ENCODE data around the gene GBA2.

The GBA2 gene

DNA sequence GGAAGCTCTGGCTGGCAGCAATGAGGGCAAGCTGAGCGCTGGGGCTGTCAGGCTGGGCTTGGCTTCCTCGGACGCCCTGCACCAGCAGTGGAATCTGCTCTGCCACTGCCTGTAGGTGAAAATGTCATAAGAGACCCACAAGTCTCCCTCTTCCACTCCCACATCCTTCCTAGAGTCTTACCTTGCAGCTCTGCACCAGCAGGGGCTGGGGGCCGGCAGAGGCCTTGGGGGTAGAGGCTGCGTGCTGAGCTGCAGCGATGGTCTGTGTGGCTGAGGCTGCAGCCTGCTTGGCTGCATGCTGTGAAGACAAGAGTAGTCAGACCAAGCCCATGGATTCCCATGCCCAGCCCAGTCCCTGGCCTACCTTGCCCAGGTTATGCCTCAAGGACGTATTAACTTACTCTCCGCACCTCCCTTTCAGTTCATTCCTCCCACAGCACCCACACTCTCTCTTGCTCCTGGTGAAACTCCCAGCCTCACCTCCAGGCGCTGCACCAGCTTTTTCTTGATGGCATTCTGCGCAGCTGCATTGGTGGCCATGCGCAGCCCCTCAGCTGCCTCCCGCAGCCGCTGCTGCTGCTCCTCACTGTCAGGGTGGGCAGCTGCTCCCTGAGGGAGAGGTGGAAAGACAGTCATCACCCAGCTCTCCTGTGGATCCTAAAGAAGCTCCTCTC is 34.3 kb downstream of the GBA2 start:
- DNase-seq, result no peak

DNA sequence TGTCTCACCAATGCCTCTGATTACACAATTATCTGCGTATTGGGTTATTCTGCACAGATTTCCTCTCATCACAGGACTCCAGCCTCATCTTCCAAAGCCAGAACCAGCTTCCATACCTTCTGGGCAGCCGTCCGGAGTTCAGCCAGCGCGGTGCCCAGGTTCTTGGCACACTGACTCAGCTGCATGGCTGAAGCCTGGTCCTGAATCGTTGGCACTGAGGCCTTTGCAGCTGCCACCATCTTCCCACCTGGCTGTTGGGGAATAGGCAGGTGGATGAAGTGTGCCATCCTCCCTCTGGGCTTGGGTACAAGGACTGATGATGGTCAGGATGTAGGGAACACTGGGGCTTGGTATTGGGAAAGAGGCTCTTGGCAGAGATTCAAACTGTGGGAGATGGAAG is 34.9 kb downstream of the GBA2 start:
- no peak for DNase-seq

DNA sequence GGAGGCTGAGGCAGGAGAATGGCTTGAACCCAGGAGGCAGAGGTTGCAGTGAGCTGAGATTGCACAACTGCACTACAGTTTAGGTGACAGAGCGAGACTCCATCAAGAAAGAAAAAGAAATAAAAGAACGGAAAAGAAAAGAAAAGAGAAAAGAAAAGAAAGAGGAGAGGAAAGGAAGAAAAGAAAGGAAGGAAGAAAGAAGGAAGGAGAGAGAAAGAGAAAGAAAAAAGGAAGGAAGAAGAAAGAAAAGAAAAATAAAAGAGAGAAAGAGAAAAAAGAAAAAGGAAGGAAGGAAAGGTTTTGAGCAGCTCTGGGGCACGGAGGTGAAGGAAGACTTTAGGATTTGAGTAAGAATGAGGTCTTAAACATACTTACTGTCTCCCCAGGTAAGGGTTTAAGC is 35.5 kb downstream of the GBA2 start:
- no peak for DNase-seq

GRCh38 chr9:35712762-35713400 is 36.1 kb downstream of the GBA2 start:
- DNase-seq, result no peak

- no peak for DNase-seq
Measured at GRCh38 chr9:35711501-35712428, 37.3 kb downstream of the GBA2 start.

DNA sequence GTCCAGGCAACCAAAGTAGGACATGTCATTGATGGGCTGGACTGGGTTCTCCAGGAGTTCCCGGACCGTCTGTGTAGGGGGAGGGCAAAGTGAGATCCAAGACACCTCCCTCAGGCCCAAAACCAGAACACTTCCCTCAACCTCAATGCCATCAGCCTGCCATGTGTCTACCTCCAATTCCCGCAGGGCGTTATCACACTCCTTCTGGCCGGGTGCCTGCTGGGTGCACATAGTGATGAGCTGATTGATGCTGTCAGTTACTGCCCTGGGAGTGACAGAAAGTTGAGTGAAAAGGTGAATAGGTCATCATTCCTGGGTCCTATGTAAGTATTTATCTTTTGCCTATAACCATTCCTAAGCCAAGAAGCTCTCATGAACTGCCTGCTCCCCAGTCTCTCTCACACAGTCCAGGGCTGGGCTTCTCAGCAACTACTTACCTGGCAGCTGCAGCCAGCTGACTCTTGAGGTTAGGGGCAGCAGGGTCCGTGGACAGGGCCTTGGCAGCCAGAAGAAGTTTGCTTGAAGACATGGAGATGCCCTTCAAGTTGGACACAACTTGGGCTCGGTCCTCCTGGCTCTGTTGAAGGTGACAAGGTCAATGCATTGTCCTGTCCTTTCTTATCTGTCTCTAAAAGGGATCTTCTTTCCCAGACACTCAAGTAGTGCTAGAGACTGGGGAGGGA is 38.1 kb downstream of the GBA2 start:
- DNase-seq, result no peak

- DNase-seq, result no peak
Measured at GRCh38 chr9:35708146-35708545, 40.9 kb downstream of the GBA2 start.

GRCh38 chr9:35706951-35707350 is 42.1 kb downstream of the GBA2 start:
- no peak for DNase-seq

DNA sequence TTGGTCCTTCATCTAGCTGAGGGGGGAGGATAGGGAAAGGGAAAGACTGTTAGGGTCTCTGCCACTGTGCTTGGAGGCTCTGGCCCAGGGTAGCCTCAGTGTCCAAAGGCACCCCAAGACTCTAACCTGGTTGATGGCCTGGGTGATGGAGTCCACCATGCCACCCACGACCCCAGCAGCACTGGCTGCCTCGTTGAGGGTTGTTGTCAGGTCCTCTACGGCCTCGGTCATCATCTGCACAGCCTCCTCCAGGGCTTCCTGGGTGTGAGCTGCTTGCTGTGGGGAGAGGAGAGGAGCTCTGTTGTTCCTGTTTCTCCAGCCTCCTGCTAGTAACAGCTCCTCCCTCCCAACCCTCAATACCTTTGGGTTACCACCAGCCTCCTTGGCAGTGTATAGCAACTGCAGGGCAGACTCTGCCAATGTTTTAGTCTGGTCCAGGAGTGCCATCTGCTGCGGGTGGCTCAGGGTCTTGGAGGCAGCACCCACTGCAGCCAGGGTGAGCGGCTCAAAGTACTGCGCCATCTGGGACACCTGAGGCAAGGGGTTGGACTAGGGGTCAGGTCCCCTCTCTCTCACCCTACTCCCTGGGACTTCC is 43.1 kb downstream of the GBA2 start:
- no peak for DNase-seq

DNA sequence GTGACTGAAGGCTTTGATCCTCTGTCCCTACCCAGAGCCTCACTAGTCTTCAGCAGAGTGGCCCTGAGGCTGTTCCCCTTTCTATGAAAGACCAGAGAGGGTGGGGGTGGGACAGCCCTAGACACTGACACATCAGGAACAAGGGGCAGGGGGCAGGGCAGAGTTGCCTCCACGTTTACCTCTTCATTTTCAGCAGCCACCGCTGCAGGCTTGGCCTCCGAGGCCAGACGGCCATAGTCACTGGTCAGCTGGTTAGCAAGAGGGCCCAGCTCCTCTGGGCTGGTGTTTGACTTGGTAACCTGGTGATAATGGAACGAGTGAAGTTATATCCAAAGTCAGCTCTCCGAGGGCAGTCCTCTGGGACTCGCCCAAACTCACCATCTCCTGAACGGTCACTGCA is 43.7 kb downstream of the GBA2 start:
- DNase-seq, result no peak

GRCh38 chr9:35703906-35704672 is 44.9 kb downstream of the GBA2 start:
- DNase-seq, result no peak

DNA sequence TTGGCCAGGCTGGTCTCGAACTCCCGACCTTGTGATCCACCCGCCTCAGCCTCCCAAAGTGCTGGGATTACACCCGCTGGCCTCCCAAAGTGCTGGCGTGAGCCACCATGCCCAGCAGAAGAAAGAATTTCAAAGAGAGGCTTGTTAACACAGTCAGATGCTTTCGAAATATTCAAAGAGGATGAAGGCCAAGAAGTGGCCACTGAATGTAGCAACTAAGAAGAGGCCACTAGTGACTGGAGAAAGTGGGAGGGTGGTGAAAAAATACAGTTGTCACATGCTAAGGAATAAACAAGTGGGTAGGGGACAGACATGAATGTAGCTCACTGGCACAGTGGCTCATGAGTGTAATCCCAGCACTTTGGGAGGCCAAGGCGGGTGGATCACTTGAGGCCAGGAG is 46.3 kb downstream of the GBA2 start:
- no peak for DNase-seq

DNA sequence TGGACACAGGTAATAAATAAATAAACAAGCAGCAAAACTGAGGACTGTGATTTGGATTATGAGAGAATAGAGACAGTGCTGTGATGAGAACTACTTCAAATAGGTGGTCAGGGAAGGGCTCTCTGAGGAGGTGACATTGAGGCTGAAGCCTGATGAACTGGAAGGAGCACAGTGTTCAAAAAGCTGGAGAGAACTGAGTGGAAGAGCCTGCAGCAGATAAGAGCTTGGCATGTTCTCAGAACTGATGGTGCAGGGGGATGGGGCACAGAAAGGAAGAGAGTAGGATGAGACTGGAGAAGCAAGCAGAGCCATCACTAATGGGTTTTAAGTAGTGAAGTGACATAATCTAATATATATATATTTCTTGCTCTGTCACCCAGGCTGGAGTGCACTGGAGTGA is 48.1 kb downstream of the GBA2 start:
- no peak for DNase-seq

GRCh38 chr9:35700031-35700430 is 49.0 kb downstream of the GBA2 start:
- DNase-seq, result no peak

DNA sequence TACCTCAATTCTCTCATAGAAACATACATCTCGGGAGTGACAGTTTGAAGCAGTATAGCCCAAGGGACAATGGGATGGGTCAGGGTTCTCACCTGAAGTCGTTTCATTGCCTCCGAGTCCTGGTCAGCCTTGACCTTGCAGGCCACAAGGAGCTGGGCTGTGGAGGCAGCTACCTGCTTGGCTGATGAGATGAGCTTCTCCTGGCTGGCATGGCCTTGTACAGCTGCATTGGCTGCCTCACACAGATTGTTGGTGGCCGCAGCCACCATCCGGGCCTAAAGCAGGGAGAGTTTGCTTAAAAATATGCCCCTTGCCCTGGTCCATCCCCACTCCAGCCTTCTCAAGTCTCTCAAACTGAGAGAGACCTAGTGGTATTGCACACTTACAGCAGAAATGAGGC is 50.8 kb downstream of the GBA2 start:
- DNase-seq, result no peak

- no peak for DNase-seq
Measured at GRCh38 chr9:35697486-35697885, 51.5 kb downstream of the GBA2 start.

- DNase-seq, result peak; percentile 42
Measured at GRCh38 chr9:35696520-35697215, 52.4 kb downstream of the GBA2 start.

- DNase-seq, result no peak
Measured at GRCh38 chr9:35695943-35696401, 53.1 kb downstream of the GBA2 start.

DNA sequence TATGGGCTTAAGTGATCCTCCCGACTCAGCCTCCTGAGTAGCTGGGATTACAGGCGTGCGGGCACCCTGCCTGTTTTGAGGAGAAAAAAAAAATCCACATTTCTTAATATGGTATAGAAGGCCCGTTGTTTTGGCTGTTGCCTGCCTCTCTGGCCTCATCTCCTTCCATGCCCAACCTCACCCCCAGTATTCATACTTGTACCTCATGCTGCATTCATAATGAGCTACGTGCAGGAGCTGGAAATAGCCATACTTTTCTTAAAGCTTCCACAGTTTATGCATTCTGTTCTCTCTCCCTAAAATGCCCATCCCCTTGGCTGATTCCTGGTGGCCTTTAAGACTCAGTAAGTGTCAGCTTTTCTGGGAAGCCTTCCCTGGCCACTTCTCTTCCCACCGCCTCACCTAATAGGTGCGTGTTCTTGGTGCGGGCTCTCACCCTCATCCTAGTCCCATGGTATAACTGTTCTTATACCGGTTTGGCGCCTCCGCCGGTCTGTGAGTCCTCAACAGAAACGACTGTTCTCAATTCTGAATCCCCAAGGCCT is 57.2 kb downstream of the GBA2 start:
- no peak for DNase-seq

- no peak for DNase-seq
Measured at GRCh38 chr9:35691334-35691650, 57.7 kb downstream of the GBA2 start.
